Fibroblast of skin of back (primary cell): Measurements from ENCODE around the gene ACYP1. TPM values are rescaled to one million over a fixed set of nuclear protein-coding genes. Genes with fewer than 3 reads are reported as not detected.

Source experiments
- DNase-seq: peaks from one replicate; pipeline ENCODE4 v3.0.0-alpha.2; 2013
- polyA plus RNA-seq, 2 experiments: library from polyadenylated mRNA; unstranded; fragments of 120-200 nt; gene quantifications; one replicate each; pipeline ENCODE4 v1.2.1, GENCODE V29; 2013; ENCODE audit not compliant: insufficient read length in 2 of 2

ACYP1 gene
- 12.7 TPM for polyA plus RNA-seq (2013, experiment 1 of 2; ENCODE audit: insufficient read length)
- 9.5 TPM for polyA plus RNA-seq (2013, experiment 2 of 2; ENCODE audit: insufficient read length)

DNA sequence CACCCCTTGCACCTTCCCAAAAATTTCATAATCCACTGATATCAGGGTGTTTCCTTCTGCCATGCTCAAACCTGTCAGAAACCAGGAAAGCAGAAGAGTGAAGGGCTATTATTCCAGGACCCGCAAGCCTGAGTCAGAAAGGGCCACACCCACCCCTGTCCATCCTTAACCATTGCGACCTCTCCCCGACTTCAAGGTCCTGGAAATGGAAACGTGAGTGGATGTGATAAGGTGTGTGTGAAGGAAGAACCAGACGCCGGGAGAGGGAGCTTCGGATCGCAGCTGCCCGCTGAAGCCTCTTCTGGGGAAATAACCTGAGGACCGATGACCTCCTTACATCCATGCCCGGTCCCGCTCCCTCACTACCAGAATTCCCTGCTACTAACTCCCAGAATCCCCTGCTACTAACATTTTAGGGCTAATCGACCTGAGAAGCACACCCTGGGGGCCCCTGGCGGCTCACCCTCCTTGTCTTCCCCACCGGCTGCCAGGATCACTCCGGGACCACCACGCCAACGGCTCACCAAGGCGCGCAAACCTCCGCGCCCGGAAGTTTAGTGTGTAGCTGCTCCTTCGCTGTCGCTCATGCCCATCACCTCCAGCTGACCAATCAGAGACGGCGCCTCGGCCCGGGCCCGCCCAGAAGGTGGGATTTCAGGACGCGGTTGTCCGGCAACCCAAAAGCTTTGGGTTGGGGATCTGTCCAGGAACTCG is at the start of gene ACYP1:
Gene ACYP1, minus strand, starts transcription at position 534 of the 714 bp plus-strand sequence. Its CDS starts 471 bp downstream, at position 63.
- DNase-seq = peak; percentile 88

DNA sequence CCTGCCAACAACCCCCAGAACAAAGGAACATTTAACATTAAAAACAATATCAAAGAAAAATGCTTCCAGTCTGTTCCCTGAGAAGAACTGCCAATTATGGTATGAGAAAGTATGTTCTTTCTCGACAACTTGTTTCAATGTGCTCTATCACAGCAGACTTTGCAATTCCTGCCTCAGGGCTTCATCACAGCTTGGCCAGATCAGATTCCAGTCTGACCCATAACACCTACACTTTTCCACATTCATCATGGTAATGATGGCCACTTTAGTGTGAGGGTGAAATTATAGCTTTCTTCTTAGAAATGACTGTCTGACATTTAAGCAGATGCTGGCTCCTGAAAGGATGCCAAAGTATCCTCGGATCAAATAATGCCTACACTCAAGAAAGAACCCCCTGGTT is 46.1 kb upstream of the ACYP1 start:
- DNase-seq = no peak

DNA sequence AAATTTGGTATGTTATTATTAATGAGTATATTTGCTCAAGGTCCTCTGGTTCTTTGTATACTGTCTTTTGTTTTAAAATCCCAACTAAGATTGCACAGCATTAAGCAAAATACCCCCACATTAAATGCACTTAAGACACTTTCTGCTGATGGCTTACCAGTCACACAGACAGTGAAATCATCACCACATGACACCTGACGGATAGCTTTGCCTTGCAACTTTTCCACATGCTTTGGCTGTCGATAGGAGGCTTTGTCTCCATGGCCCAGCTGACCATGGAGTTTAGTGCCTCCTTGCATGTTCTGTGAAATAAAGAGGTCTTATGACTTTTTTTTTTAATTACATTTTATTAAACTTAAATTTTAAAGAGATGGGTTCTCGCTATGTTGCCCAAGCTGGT is 43.4 kb upstream of the ACYP1 start:
- DNase-seq = no peak

DNA sequence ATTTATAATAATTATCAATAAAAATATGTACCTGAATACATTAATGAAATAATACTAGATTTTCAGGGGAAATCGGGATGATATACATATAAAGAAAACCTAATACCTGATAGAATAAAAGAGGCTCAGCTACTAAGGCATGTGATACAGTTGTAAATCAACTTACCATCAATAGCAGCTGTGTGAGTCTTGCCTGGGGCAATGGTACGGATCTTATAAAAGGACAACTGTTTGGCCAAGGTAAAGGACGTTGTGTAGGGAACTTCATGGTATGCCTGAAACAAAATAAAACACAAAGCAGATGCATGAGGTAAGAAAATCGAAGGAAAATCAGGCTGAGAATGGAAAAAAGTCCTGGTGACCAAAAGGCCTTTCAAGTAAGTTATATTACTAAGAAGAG is 37.7 kb upstream of the ACYP1 start:
- no peak for DNase-seq

DNA sequence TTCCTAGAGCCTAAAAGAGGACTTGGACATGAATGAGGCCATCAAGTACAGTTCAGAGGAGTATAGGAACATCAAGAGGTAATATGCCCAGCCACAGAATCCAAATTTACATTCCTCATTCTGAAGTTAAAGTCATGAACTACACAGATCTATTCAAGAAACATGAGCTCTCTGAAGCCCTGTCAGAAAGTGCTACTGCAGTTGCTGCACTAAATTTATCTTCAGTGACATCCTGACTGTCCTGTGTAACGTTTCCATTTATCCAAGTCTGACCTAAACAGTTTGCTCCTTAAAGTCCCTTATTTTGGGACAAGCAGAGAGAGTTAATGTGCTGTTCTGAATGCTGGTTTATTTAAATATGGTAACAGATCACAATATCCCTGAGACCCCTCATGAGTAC is 34.9 kb upstream of the ACYP1 start:
- no peak for DNase-seq

DNA sequence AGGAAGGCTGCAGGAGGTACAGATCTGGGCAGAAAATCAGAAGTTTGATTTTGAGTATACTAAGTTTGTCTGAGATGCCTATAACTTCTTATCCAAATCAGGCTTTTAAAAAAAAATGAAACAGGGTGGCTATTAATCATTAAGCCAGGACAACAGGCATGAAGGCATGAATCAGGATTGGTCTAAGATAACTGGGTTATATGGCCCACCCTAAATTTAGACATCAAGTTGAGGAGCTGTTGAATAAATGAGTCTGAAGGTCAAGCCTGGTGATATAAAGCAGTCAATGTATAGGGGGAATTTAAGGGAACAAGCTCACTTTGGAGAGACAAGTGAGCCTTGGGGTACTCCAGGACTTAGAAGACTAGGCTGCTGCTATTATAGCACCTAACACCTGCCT is 34.4 kb upstream of the ACYP1 start:
- DNase-seq = no peak

DNA sequence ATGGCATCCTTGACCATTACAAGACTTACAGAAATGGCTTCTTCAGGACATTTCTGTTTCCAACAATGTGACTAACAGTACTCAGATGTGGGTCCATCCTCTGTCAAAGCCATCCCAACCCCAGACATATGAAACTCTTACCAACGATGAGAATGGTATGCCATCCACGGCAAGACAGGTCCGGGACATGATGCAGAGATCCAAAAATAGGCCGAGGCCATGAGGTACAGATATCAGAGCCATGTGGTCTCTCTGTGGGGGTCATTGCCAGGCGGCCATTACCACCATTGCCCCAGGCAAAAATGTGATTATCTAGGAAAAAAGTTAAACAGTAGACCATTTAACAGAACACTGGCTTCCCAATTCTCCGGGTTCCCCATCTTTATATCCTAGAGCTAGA is 33.1 kb upstream of the ACYP1 start:
- no peak for DNase-seq

DNA sequence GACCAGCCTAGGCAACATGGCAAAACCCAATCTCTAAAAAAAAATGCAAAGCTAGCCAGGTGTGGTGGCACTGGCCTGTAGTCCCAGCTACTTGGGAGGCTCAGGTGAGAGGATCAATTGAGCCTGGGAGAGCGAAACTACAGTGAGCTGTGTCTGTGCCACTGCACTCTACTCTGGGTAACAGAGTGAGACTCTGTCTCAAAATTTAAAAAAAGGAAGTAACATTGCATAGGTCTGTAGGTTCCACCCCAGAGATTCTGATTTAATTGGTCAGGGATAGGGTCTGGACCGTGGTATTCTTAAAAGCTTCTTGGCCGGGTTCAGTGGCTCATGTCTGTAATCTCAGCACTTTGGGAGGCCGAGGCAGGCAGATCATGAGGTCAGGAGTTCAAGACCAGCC is 31.9 kb upstream of the ACYP1 start:
- no peak for DNase-seq

DNA sequence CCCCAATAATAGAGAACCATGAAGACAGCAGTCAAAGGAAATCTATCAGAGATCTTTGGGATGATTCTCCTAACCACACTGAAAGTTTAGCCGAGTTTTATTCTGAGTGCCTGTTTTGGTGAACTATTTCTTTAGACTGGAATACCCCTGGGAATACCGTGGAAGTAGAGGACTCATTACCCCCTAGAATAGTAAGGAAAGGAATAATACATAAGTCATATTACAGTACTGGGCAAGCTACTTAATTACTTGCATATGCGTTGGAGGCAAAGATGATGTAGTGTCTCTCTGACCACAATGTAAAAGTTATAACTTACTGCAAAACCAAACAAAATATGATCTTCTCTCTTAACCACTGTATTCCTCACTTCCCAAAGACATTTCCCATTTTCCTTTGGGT is 31.1 kb upstream of the ACYP1 start:
- DNase-seq = peak; percentile 59

DNA sequence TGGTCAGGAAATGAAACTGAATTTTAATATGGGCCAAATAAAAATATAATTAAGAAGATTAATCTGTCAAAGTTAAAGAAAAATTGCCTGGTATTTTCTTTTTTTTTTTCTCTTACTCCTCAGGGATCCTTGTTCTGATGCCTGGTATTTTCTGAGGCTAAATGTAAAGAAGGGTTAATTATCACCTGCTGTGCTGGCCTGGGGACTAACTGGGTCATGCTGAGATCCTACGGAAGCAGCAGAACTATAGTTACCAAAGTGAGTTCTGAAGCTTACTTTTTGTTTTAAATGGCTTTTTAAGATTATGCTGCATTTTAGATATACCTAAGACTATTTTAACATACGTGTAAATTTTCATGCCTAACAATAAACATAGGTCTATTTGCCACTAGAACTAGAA is 28.9 kb upstream of the ACYP1 start:
- no peak for DNase-seq

DNA sequence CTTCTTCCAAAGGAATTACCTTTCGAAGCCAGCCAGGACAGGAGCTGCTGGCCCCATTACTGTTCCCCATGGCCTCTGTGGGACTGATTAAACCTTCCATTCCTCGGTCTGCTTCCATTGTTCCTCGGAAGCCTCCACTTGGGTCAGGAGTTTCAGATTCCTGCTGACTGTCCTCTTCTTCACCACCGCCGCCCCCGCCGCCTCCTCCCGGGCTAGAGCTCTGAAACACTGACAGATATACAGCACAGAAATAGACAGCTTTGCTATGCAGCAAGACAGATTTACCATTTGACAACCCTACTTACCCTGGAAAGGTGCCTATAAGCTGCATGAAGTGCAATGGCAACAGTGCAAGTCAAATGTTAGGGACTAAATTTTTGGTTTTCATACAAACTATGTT is 27.4 kb upstream of the ACYP1 start:
- no peak for DNase-seq

DNA sequence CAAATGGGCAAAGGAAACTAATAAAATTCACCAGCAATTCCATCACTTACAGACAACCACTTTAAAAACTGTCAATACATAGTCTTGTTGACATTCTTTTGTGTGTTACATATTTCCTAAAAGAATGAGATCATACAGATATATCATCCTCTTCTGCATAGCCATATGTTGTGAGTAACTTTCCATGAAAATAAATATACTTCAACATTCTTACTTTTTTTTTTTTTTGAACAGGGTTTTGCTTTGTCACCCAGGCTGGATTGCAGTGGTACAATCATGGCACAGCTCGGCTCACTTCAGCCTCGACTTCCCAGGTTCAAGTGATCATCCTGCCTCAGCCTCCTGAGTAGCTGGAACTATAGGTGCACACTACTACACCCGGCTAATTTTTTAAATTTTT is 26.5 kb upstream of the ACYP1 start:
- peak; percentile 68 for DNase-seq

DNA sequence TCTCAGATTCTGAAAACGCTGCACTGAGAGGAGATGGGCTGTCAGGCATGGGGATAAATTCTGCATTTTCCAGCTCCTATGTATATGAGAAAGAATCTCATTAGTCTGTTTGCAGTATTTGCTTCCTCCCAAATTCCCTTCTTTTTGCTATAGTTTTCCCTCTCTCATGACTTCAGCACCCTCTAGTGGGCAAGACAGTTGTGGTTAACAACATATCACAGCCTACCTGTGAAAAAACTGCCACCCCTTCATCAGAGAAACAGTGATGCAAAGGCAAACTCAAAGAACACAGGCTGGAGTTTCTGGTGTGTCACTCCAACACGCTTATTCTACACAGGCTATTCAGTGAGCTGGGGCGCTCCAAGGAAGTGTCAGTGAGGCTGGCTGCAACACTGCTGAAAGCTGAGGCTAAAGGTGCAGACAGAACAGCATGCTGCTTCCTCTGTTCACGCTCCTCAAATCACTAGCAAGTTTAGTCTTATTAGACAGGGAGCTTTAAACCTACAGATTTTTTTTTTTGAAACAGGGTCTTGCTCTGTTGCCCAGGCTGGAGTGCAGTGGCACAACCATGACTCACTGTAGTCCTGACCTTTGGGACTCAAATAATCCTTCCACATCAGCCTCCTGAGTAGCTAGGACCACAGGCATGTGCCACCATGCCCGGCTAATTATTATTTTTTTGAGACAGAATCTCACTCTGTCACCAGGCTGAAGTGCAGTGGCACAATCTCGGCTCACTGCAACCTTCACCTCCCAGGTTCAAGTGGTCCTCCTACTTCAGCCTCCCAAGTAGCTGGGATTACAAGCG is 24.9 kb upstream of the ACYP1 start:
- peak; percentile 63 for DNase-seq

DNA sequence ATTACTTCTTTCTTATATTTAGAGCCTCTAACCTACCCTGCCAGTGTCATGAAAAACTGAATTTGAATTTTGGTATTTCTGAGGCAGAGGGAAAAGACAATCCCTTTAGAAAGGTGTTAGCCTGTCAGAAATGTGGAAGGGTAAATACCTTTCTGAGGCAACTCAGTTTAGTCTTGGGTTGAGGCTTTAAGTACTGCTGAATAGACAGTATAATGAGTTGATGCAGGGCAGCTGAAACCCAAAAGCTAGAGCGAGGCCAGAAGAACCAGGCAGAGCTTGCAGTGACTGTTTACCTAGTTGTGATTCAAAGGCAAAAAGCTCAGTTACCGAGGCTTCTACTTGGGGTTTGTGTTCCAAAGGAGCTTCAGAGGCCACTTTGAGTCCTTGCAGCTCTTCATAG is 24.3 kb upstream of the ACYP1 start:
- DNase-seq = no peak

DNA sequence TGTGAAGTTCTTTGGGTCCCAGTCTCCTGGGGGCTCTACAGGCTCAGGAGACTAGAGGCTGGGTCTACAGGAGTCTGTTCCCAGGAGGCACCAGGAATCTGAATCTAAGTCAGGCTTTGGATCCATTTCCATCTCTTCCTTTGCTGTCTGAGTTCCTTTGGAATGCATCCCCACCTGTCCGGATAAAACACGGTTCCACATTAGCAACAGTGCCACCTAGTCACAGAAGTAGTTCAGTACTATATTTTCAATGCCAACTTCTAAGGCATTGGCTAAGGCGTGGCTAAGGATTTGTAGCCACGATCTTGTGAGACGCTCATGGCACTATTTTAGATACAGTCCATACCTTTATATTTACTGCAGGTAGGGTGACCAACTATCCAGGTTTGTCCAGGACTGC is 20.7 kb upstream of the ACYP1 start:
- no peak for DNase-seq

DNA sequence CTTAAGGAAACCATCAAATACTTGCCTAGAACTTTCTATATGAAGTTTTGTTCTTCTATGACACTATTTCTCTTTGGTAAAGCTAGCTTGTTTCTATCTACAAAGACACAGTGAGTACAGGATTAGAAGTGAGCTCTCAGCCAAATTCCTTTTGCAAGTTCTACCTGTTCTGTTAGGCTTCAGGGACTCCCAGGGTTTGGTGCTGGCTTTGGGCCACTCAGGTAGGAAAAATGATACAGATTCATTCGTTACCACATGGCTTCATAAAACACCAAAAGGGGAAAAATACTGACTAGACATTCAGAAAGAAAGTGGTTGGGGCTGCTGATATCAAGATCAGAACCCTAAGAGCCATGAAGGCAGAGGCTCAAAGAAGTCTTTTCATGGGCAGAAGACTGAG is 19.4 kb upstream of the ACYP1 start:
- no peak for DNase-seq

DNA sequence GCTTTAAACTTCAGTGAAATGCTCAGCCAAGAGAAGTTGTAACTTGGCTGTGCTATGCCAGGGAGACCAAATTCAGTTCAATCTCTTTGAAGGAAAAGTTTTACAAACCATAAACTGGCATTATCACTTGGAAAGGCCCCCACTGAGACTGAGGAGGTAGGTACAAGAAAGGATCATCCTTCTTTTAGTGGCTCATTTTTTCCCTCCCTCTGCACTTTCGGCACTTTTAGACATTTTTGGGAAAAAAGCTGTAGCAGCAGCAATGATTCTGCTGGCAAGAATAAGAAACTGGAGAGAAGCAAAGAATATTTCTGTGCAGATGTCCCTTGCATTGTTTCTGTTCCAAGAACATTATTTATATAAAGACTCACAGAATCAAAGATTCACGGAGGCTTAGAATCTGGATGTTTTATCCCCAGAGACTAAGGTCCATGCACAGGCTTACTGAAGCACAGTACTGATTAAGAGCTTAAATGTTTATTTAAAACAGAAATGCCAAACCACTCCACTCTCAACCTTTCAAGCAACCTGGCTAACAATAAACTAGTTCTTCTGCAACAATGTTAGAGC is 17.9 kb upstream of the ACYP1 start:
- no peak for DNase-seq

DNA sequence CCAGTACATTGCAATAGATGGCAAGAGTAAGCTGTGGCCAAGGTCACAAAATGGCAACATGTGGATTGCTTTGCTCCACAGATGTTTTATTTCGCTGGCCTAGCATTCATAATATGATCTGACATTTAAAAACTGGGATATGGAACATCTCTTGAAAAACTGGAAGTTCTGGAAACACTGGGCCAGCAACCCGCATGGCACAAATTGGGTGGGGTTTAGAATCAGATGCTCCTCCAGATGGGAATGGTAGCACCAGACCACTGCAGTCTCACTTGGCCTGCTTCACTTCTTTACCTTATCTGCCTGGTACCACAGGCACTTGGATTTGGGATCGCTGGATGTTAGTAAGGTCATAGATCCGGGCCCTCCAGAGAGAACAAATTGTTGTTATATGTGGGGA is 15.7 kb upstream of the ACYP1 start:
- DNase-seq = no peak

DNA sequence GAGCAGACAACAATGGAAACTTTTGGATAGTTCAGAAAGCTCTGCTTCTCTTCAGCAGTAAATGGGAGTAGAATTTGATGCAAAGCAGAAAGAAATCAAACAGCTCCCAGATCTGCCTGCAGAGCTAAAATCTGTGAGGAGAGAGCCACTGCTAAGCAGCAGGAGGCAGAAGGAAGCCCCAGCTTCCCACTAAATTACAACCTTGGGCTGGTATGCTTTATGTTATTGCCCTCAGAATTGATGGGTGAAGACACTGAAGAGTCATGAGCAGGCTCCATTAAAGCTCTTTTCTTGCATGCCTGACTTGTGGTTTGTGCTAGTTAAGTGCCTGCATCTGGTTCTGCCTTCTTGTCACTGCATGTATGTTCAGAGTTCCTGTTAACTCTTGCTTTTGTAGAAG is 14.0 kb upstream of the ACYP1 start:
- no peak for DNase-seq

DNA sequence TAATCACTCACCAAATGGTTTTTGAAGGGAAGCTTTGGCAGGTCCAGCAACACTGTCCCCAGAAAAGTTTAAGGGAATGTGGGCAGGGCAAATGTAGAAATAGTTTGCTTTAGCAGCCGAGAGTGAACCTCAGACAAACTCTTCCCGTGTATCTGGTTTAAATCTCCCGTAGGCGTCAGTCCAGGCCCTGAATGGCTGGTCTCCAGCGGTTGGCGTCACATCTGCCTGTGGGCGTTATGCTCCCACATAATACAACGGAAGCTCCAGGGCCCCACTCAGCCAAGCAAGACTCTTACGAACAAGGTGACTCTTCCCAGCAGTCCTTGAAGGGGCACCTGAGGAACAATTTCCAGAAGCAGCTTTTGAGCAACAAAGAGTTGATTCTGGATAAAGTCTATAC is 6.6 kb upstream of the ACYP1 start:
- DNase-seq = no peak

DNA sequence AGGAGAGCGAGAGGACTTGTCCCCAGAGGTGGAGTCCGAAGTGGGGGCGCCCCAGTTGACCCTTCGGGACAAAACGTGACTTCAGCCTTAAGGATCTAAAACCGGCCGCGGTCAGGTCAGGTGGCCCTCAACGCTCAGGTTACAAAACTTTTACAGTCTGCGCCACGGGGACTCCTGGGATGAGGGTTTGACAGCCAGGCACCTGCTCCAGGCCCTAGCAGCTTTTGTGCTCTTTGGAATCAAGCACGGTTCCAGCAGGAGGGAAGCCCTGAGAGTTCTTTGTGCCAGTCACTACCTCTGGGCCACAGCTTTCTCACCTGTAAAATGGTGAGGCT is 6.0 kb upstream of the ACYP1 start:
- DNase-seq = no peak

DNA sequence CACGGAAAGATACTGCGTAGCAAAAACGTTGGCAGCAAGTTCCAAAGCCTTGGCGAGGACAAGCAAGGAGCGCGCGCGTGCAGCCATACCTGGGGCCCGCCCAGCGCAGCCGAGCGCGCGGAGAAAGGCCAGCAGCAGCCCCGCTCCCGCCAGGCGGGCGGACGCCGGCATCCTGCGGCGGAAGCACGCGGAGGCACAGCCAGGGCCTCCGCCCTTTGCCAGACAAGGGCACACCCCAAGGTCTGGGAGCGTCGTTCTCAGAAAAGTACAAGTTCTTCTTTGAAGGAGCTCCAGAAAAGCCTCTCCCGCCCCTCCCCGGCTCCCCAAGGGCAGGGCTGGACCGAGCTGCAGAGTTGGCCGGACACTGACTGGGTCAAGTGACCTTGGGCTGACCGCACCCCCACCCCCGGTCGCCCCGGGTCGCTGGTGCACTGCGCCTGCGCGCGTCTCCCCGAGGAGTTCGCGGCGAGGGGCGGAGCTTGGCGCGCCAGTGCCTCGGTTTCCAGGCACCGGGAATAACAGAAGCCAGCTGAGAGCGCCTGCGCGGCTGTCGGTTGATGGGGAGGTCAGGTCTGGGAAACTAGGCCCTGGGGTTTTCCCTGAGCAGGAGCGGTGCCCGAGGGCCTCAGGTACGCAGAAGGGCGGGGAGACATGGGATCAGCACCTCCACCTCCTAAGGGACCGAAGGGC is 5.4 kb upstream of the ACYP1 start, which contains the start of gene ZC2HC1C:
Gene ZC2HC1C, plus strand, starts transcription at position 521 of the 690 bp plus-strand sequence. CDS start 933 bp downstream, outside the sequence.
- peak; percentile 77 for DNase-seq
